ENCODE measurements around the gene MAGEB17.
"Not testable (repeated sequence)": the region's sequence is repeated elsewhere in the genome, so short reads cannot be mapped to it uniquely, and the experiment has no call there.

The MAGEB17 gene

GRCh38 chrX:16167181-16167580, at the start of gene MAGEB17:
MAGEB17 (plus strand) TSS chrX:16167481; CDS start chrX:16170383, 2,902 bp downstream.
- DNase-seq, result no peak

GRCh38 chrX:16119353-16120220, 47.7 kb upstream of the MAGEB17 start:
- no peak for DNase-seq

- DNase-seq, result no peak
These were observed 46.9 kb upstream of the MAGEB17 start for GRCh38 chrX:16120431-16120830.

GRCh38 chrX:16123222-16123786, 44.0 kb upstream of the MAGEB17 start, which contains the start of gene GRPR:
GRPR (plus strand) TSS chrX:16123565; CDS start chrX:16123954, 389 bp downstream.
- DNase-seq, result peak; percentile 19

- no peak for DNase-seq
These were observed 43.1 kb upstream of the MAGEB17 start for GRCh38 chrX:16124201-16124600.

GRCh38 chrX:16125520-16126149, 41.6 kb upstream of the MAGEB17 start:
- no peak for DNase-seq

GRCh38 chrX:16130707-16131106, 36.6 kb upstream of the MAGEB17 start:
- no peak for DNase-seq

GRCh38 chrX:16134936-16135335, 32.3 kb upstream of the MAGEB17 start:
- no peak for DNase-seq

GRCh38 chrX:16136080-16136479, 31.2 kb upstream of the MAGEB17 start:
- DNase-seq, result no peak

GRCh38 chrX:16137416-16138107, 29.7 kb upstream of the MAGEB17 start:
- no peak for DNase-seq

GRCh38 chrX:16138108-16138427, 29.2 kb upstream of the MAGEB17 start:
- DNase-seq, result no peak

- DNase-seq, result no peak
These were observed 26.8 kb upstream of the MAGEB17 start for GRCh38 chrX:16140448-16140847.

- DNase-seq, result no peak
These were observed 26.3 kb upstream of the MAGEB17 start for GRCh38 chrX:16140983-16141382.

GRCh38 chrX:16141422-16142245, 25.6 kb upstream of the MAGEB17 start:
- DNase-seq, result no peak

GRCh38 chrX:16142246-16142558, 25.1 kb upstream of the MAGEB17 start:
- DNase-seq, result no peak

- no peak for DNase-seq
These were observed 23.3 kb upstream of the MAGEB17 start for GRCh38 chrX:16143968-16144367.

GRCh38 chrX:16144420-16144819, 22.9 kb upstream of the MAGEB17 start:
- no peak for DNase-seq

GRCh38 chrX:16145093-16145492, 22.2 kb upstream of the MAGEB17 start:
- not testable (repeated sequence) for DNase-seq

- DNase-seq, result no peak
These were observed 21.6 kb upstream of the MAGEB17 start for GRCh38 chrX:16145656-16146055.

GRCh38 chrX:16148896-16149295, 18.4 kb upstream of the MAGEB17 start:
- DNase-seq, result no peak

- no peak for DNase-seq
These were observed 11.6 kb upstream of the MAGEB17 start for GRCh38 chrX:16155581-16156096.

GRCh38 chrX:16156692-16157331, 10.5 kb upstream of the MAGEB17 start:
- DNase-seq, result no peak

All from 8988T (cell line).